HFF-Myc (cell line): ENCODE measurements around the gene CYP51A1.
A peak's percentile ranks its signal among the peaks of the same experiment; 100 is the strongest.
"Not testable (repeated sequence)": the region's sequence is repeated elsewhere in the genome, so short reads cannot be mapped to it uniquely, and the experiment has no call there.

Source experiments
- DNase-seq: peaks from one replicate; pipeline ENCODE4 v3.0.0-alpha.2; 2011; ENCODE audit warnings: low read depth; ENCODE audit errors: extremely low read depth
- H3K4me3 ChIP-seq: replicated peaks from 2 replicates; pipeline ENCODE4 v1.5.1; 2011; ENCODE audit warnings: low read depth, mild to moderate bottlenecking, control low read depth, low read length
- TF ChIP-seq, protein P1 (sequence below): IDR thresholded peaks from 2 replicates; pipeline ENCODE4 v1.5.1; 2012; ENCODE audit warnings: mild to moderate bottlenecking, low read depth, low read length, control low read depth; ENCODE audit errors: missing control alignments

Gene CYP51A1

DNA sequence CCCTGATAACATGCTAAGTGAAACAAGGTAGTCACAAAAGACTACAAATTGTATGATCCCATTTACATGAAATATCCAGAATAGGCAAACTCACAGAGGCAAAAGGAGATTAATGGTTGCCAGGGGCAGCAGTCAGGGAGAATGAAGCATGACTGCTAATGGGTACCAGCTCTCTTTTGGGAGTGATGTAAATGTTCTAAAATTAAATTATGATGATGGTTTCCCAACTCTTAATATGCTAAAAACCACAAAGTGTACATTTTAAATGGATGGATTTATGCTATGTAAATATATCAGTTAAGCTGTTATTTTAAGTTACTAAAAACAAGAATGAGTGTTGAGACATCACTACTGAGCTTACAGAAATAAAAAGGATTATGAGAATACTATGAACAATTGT is 12.6 kb downstream of the CYP51A1 start:
- TF ChIP-seq, protein P1, sequence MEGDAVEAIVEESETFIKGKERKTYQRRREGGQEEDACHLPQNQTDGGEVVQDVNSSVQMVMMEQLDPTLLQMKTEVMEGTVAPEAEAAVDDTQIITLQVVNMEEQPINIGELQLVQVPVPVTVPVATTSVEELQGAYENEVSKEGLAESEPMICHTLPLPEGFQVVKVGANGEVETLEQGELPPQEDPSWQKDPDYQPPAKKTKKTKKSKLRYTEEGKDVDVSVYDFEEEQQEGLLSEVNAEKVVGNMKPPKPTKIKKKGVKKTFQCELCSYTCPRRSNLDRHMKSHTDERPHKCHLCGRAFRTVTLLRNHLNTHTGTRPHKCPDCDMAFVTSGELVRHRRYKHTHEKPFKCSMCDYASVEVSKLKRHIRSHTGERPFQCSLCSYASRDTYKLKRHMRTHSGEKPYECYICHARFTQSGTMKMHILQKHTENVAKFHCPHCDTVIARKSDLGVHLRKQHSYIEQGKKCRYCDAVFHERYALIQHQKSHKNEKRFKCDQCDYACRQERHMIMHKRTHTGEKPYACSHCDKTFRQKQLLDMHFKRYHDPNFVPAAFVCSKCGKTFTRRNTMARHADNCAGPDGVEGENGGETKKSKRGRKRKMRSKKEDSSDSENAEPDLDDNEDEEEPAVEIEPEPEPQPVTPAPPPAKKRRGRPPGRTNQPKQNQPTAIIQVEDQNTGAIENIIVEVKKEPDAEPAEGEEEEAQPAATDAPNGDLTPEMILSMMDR: no peak
- H3K4me3 ChIP-seq: no peak overlapping the region
- no peak for DNase-seq

DNA sequence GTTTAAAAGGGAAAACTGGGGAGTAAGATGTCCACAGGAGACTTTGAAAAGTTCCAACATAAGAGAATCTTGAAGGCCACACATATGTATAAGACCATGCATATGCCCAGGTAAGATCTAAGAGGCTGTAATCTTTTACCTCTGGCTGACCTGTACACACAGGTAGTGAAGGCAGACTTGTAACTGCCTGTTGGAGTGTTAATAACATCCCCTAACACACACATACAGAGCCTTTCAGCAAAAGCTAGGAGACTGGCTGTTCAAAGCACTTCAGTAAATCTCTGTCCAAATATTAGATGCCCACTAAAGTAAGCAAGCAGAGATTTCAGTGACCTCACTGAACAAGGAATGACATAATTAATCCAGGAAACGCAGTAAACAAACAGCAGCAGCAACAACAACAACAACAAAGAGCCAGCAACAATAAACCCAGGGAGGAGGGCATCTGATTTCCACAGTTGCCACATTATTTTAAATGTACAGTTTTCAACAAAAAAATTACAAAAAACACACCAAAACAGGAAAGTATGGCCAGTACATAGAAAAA is 15.0 kb downstream of the CYP51A1 start:
- DNase-seq: no peak
- TF ChIP-seq, protein P1: no peak
- no peak overlapping the region for H3K4me3 ChIP-seq

DNA sequence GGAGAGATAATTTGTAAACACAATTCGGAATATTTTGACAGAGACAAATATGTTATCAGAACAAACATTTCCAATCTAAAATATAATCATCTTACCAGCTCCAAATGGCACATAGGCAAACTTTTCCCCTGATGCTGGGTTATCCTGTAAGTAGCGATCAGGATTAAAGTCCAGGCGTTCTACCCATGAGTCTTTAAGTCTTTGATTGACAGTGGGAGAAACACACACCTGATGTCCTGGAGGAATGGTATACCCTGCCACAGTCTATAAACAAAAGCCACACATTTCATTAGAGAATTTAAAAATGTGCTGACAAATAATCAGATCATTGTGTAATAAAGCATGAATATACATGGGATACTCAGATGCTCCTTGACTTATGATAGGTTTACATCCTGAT is 17.3 kb downstream of the CYP51A1 start:
- DNase-seq: no peak
- H3K4me3 ChIP-seq: no peak overlapping the region
- TF ChIP-seq, protein P1: no peak

DNA sequence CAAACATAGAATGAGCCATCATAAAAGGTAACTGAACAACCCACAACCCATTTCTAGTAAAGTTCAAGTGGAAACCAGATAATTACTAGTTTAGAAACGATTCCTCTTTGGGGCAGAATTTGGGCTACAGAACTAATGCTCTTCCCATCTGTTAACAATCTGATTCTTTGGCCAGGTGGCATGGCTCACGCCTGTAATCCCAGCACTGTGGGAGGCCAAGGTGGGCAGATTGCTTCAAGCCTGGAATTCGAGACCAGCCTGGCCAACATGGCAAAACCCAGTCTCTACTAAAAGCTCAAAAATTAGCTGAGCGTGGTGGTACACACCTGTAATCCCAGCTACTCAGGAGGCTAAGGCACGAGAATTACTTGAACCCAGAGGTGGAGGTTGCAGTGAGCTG is 18.5 kb downstream of the CYP51A1 start:
- TF ChIP-seq, protein P1: no peak
- no peak for DNase-seq
- H3K4me3 ChIP-seq: no peak overlapping the region

DNA sequence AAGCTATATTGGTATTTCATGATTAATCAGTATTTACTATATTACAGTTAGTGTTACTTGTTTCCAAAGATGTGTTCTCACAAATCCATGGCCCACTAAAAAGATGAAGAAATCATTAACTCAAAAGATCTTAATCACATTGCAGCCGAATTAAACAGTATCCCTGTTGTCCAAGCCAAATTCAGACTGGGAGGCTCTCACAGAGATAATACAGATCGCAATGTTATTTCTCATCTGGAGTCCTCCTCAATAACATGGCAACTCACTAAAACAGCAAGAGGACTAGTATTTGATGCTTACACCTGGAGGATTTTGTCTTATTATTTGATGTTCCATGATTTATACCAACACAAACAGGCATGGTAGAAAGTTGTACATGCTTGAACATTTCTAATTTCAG is 23.4 kb downstream of the CYP51A1 start:
- DNase-seq: no peak
- TF ChIP-seq, protein P1: no peak
- no peak overlapping the region for H3K4me3 ChIP-seq

DNA sequence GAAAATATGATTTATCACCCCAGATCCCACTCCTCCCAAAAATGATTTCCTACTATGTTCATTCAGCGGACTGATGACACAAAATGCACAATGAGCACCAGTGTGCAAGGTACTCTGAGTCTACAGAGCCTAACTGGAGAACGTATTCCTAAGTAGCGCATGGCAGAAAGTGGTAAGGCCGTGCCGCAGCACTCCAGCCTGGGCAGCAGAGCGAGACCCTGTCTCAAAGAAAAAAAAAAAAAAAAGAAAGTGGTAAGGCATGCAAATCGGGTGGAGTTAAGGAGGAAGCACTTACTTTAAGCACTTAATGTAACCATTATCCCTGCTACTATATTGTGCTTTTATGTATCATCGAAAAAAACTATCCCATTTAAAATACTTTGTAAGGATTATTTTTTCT is 25.5 kb downstream of the CYP51A1 start:
- no peak overlapping the region for H3K4me3 ChIP-seq
- TF ChIP-seq, protein P1: no peak
- DNase-seq: no peak

DNA sequence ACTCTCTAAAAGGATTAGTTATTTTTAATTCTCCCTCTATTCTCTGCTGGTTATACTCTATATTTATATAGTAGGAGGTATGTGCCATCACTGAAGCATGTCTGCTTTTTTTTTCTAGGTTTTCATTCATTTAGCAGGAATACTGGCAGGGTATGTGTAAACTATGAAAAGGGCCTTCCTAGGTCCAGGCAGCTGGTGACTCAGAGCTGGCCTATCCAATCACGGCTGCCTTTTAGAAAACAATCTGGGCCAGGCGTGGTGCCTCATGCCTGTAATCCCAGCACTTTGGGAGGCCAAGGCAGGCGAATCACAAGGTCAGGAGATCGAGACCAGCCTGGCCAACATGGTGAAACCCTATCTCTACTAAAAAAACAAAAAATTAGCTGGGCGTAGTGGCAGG is 31.4 kb downstream of the CYP51A1 start:
- H3K4me3 ChIP-seq: not testable (repeated sequence)
- peak; percentile 1 for DNase-seq

DNA sequence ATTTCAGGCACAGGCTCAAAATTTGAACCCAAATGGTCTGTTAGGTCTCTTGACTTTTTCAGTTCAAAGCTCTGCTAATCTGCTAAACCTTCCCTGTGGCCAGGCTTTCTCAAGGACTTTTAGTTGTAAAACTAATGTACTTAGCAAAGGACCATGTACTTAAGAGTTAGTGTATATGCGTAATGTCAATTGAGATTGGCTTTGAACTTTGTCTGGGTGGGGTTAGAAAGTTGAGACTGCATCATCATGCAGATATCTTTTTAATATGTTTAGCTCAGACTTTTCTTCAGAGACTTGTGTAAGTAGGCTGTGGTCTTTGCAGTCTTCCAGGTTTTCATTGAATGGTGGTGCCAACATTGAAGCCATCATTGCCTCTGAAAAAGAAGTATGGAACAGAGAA is 33.7 kb downstream of the CYP51A1 start:
- TF ChIP-seq, protein P1: no peak
- DNase-seq: no peak
- no peak overlapping the region for H3K4me3 ChIP-seq
